Inflammatory macrophage (primary cell): Measurements from ENCODE around the gene NKAPL.
"Not testable (repeated sequence)": the region's sequence is repeated elsewhere in the genome, so short reads cannot be mapped to it uniquely, and the experiment has no call there.

Experiments used
- DNase-seq, 2 donors: peaks; one replicate each; pipeline ENCODE4 v3.0.0-alpha.2; 2020 to 2022

Gene NKAPL

DNA sequence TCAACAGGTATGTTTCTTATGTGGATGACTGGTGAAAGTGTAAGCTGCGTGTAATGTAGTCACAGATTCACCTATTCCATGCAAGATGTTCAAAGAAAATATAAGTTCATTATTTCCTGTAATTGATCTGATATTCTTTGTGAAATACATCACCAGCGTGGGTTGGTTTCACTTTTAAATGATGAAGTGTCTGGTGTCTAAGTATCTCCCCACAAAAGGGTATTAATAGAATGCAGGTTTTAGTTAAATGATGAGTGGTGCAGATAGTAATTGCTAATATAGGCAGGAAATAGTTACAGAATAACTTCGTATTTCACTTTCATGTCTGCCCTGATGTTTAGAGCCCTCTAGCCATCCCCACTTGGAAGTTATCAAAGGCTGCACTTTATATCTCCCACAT lies 44.5 kb downstream of the NKAPL start:
- DNase-seq = no peak

DNA sequence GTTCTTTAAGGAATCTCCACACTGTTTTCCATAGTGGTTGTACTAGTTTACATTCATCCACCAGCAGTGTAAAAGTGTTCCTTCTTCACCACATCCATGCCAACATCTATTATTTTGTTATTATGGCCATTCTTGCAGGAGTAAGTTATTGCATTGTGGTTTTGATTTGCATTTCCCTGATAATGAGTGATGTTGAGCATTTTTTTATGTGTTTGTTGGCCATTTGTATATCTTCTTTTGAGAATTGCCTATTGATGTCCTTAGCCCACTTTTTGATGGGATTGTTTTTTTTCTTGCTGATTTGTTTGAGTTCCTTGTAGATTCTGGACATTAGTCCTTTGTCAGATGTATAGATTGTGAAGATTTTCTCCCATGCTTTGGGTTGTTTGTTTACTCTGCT lies 47.3 kb downstream of the NKAPL start:
- DNase-seq = not testable (repeated sequence)
